SH-SY5Y (cell line): Measurements from ENCODE around the gene ECT2L.

Source experiments
- GATA2 ChIP-seq: IDR thresholded peaks from 2 replicates; pipeline ENCODE4 v1.6.1; 2011; ENCODE audit warnings: mild to moderate bottlenecking, low read depth, low read length
- GATA3 ChIP-seq: IDR thresholded peaks from 2 replicates; pipeline ENCODE4 v1.6.1; 2011; ENCODE audit warnings: low read depth, mild to moderate bottlenecking, low read length, moderate library complexity

GRCh38 chr6:138909511-138909910, 113.6 kb downstream of the ECT2L start:
- no peak for TF ChIP-seq GATA2
- TF ChIP-seq GATA3, result no peak
